Loucy (cell line): ENCODE results near the gene AFF3.

Experiments
- EZH2phosphoT487 ChIP-seq: fragments of 200-600 bp; IDR thresholded peaks from 2 replicates; pipeline ENCODE4 v1.6.1; 2018; ENCODE audit warnings: antibody characterized with exemption, mild to moderate bottlenecking, moderate library complexity, borderline replicate concordance
- TF ChIP-seq, protein P1 (sequence below): fragments of 200-600 bp; sonication (generic); conservative IDR thresholded peaks from 2 replicates; pipeline ENCODE4 v1.5.1; 2014; ENCODE audit warnings: mild to moderate bottlenecking, antibody characterized with exemption, low read length

DNA sequence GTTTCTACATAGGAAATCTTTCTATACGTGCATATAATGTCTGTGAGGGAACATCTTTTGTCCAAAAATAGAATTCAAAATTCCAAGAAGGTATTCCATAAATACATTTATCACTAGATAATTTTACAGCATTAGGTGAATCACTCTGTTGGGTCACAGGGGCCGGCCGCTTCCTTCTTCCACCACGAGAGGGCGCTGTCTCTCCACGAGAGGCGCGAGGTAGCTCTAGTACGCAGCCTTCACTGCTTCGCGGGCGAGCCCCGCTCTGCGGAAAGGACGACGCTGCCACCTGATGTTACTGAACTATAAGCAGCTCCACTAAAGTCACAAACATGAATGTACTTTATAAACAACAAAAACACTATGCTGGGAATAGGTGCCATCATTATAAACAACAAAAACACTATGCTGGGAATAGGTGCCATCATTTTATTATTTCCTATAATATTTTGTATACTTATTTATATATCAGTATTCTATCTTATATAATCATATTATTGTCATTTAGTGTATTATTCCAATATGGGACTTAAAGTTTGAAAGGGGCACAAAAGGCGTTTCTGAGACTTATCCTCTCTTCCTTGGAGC is 583.2 kb downstream of the AFF3 start:
- TF ChIP-seq, protein P1, sequence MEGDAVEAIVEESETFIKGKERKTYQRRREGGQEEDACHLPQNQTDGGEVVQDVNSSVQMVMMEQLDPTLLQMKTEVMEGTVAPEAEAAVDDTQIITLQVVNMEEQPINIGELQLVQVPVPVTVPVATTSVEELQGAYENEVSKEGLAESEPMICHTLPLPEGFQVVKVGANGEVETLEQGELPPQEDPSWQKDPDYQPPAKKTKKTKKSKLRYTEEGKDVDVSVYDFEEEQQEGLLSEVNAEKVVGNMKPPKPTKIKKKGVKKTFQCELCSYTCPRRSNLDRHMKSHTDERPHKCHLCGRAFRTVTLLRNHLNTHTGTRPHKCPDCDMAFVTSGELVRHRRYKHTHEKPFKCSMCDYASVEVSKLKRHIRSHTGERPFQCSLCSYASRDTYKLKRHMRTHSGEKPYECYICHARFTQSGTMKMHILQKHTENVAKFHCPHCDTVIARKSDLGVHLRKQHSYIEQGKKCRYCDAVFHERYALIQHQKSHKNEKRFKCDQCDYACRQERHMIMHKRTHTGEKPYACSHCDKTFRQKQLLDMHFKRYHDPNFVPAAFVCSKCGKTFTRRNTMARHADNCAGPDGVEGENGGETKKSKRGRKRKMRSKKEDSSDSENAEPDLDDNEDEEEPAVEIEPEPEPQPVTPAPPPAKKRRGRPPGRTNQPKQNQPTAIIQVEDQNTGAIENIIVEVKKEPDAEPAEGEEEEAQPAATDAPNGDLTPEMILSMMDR: peak; percentile 99
- TF ChIP-seq EZH2phosphoT487: no peak
